Heart left ventricle (tissue), 13 donors: ENCODE measurements around the gene CD48.

Source experiments
- POLR2A ChIP-seq, 2 donors: fragments of 450-650 bp; IDR thresholded peaks; one replicate each; pipeline ENCODE4 v1.6.1; 2017; ENCODE audit warnings: antibody characterized with exemption in 2 of 2, mild to moderate bottlenecking in 2 of 2, moderate library complexity in 2 of 2
- TF ChIP-seq, protein P1 (sequence below), 12 donors: fragments of 200-600 bp; sonication (generic) in 4 of 12; IDR thresholded peaks; one replicate each; pipeline versions ENCODE4 v1.5.0 to v1.8.0; 2018 to 2022; ENCODE audit warnings: antibody characterized with exemption in 12 of 12, mild to moderate bottlenecking in 5 of 12
- donor health status: ischemic (EF 13 %, LVEDD 7.1; RV severe dilation, severe dysfunction).
- donor health status: DM: no; HTN: yes; CAD: no.
- donor health status: DM: no; HTN: no; CAD: no.
- donor health status: ischemic (EF 25% LVEDD 6.9; RV normal size, moderate dysfunction).
- donor health status: ischemic (EF 25% LVEDD 5.7; RV mildly dilated, moderate dysfunction).
- donor health status: ischemic (EF 35%, LVEDD 5.7; RV mildly dilated, moderate dysfunction).
- donor health status: nonischemic (EF 11% LVEDD 7.7; RV severe dilation, severe dysfunction).
- donor health status: DM: yes; HTN: yes; CAD: no.
- donor health status: PGD.
- donor health status: ischemic (EF 29% LVEDD 5.4; RV normal size, mild dysfunction).
- donor health status: nonischemic (EF 23%, LVEDD 6.1; RV moderate dilation, normal function).

GRCh38 chr1:160758521-160758920 is 46.9 kb upstream of the CD48 start:
- TF ChIP-seq, protein P1, sequence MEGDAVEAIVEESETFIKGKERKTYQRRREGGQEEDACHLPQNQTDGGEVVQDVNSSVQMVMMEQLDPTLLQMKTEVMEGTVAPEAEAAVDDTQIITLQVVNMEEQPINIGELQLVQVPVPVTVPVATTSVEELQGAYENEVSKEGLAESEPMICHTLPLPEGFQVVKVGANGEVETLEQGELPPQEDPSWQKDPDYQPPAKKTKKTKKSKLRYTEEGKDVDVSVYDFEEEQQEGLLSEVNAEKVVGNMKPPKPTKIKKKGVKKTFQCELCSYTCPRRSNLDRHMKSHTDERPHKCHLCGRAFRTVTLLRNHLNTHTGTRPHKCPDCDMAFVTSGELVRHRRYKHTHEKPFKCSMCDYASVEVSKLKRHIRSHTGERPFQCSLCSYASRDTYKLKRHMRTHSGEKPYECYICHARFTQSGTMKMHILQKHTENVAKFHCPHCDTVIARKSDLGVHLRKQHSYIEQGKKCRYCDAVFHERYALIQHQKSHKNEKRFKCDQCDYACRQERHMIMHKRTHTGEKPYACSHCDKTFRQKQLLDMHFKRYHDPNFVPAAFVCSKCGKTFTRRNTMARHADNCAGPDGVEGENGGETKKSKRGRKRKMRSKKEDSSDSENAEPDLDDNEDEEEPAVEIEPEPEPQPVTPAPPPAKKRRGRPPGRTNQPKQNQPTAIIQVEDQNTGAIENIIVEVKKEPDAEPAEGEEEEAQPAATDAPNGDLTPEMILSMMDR (IDR thresholded peaks at IDR 0.05): no peak
- TF ChIP-seq POLR2A (IDR thresholded peaks at IDR 0.05): no peak
